K562 (cell line): ENCODE data around the gene RAI1. TPM values are rescaled to one million over a fixed set of nuclear protein-coding genes. Genes with fewer than 3 reads are reported as not detected.
A peak's percentile ranks its signal among the peaks of the same experiment; 100 is the strongest.

Experiments used
- ATAC-seq: fragments of 200-7000 bp; cut with Tn5 transposase; 3 replicates; pipeline ENCODE4 v1.9.1; 2020; ENCODE audit warnings: moderate library complexity
- BruUV-seq: library from RNA; stranded (reverse); fragments of 400-500 nt; replicated peaks from 2 replicates; lab custom pipeline; 2021; lab: Mats Ljungman, UMichigan
- CTCF ChIA-PET: fragments of 300-600 bp; formaldehyde crosslinking; extraction: SDS; loops from one replicate; lab custom pipeline; 2021; ENCODE audit warnings: low intra/inter-chr PET ratio; lab: Yijun Ruan, JAX
- POLR2A ChIA-PET: fragments of 300-600, 350-650 bp; sonication (Branson Sonifier 250); formaldehyde crosslinking; extraction: SDS; loops from one replicate; lab custom pipeline; 2021; ENCODE audit warnings: antibody characterized with exemption, inconsistent platforms; lab: Yijun Ruan, JAX
- DNase-seq, 4 experiments: peaks; one replicate each; pipeline versions ENCODE4 v3.0.0 to v3.0.0-alpha.2; 2011 to 2018; ENCODE audit warnings: low spot score in 3 of 4, mixed read lengths in 3 of 4; ENCODE audit errors: extremely low read depth in 1 of 4
- FAIRE-seq: peaks from 2 replicates; lab custom pipeline; 2011; peaks lifted over from hg19 to GRCh38; lab: Jason Lieb, UNC
- H2AFZ ChIP-seq: 2 replicates; pipeline ENCODE4 v1.6.0; 2011; ENCODE audit warnings: low read depth, low read length, control low read depth, inconsistent platforms
- H3K27ac ChIP-seq: fragments of 200-600 bp; 3 replicates; pipeline ENCODE4 v1.8.0; 2011; ENCODE audit warnings: low read depth, mild to moderate bottlenecking, control low read depth, inconsistent platforms, low read length, moderate library complexity, mixed read lengths; ENCODE audit errors: extremely low read depth
- H3K27me3 ChIP-seq, 2 experiments: fragments of 300-600 bp in 1 of 2; 2 replicates in 1 of 2; 3 replicates in 1 of 2; pipeline versions ENCODE4 v1.6.0 to v1.8.0; 2011; ENCODE audit warnings: inconsistent platforms in 2 of 2, low read length in 2 of 2, mild to moderate bottlenecking in 1 of 2, mixed read lengths in 1 of 2, moderate library complexity in 1 of 2; ENCODE audit not compliant: control insufficient read depth in 2 of 2, insufficient read depth in 2 of 2
- H3K36me3 ChIP-seq: fragments of 300-600 bp; 3 replicates; pipeline ENCODE4 v1.8.0; 2011; ENCODE audit warnings: mild to moderate bottlenecking, low read length, inconsistent platforms; ENCODE audit not compliant: control insufficient read depth, insufficient read depth
- H3K4me1 ChIP-seq, 2 experiments: fragments of 200-600 bp in 1 of 2; replicated peaks in 1 of 2; 2 replicates in 1 of 2; 3 replicates in 1 of 2; pipeline versions ENCODE4 v1.5.1 to v1.8.0; 2011; ENCODE audit warnings: inconsistent platforms in 2 of 2, low read length in 2 of 2, mild to moderate bottlenecking in 1 of 2, mixed read lengths in 1 of 2, moderate library complexity in 1 of 2; ENCODE audit not compliant: control insufficient read depth in 2 of 2, insufficient read depth in 2 of 2
- H3K4me2 ChIP-seq: 2 replicates; pipeline ENCODE4 v1.6.1; 2011; ENCODE audit warnings: low read length, control low read depth, inconsistent platforms, mixed read lengths; ENCODE audit not compliant: insufficient read depth
- H3K4me3 ChIP-seq: fragments of 200-600 bp; sonication (generic), shearing (Covaris generic); 2 replicates; pipeline ENCODE4 v1.5.1; 2016; ENCODE audit warnings: control low read depth, inconsistent platforms
- H3K79me2 ChIP-seq: fragments of 200-600 bp; 3 replicates; pipeline ENCODE4 v1.8.0; 2011; ENCODE audit warnings: low read length, inconsistent platforms; ENCODE audit not compliant: control insufficient read depth, insufficient read depth
- H3K9ac ChIP-seq, 2 experiments: 2 replicates each; pipeline versions ENCODE4 v1.6.0 to v1.6.1; 2011; ENCODE audit warnings: low read depth in 2 of 2, low read length in 2 of 2, control low read depth in 1 of 2, inconsistent platforms in 1 of 2, mild to moderate bottlenecking in 1 of 2, mixed read lengths in 1 of 2; ENCODE audit not compliant: insufficient read depth in 1 of 2
- H3K9me1 ChIP-seq: one replicate; pipeline ENCODE4 v1.6.0; 2011; ENCODE audit warnings: inconsistent platforms, mild to moderate bottlenecking, low read length, moderate library complexity; ENCODE audit not compliant: control insufficient read depth, insufficient read depth
- H3K9me3 ChIP-seq: replicated peaks from 2 replicates; pipeline ENCODE4 v1.5.1; 2011; ENCODE audit warnings: low read depth, low read length, inconsistent platforms; ENCODE audit not compliant: control insufficient read depth, insufficient read depth
- H4K20me1 ChIP-seq: replicated peaks from 2 replicates; pipeline ENCODE4 v1.6.1; 2011; ENCODE audit warnings: low read length, inconsistent platforms, mixed read lengths; ENCODE audit not compliant: control insufficient read depth, insufficient read depth
- CHCHD3 ChIP-seq: fragments of 250-450 bp; sonication (Bioruptor Pico); IDR thresholded peaks from 2 replicates; pipeline ENCODE4 v2.1.2; 2022; ENCODE audit warnings: mild to moderate bottlenecking
- CXXC5 ChIP-seq: fragments of 250-450 bp; sonication (Bioruptor Pico); IDR thresholded peaks from 2 replicates; pipeline ENCODE4 v1.8.0; 2022; ENCODE audit warnings: inconsistent platforms, mild to moderate bottlenecking, moderate library complexity
- EGR1 ChIP-seq: fragments of 450-650 bp; conservative IDR thresholded peaks from 2 replicates; pipeline ENCODE4 v1.6.1; 2017; ENCODE audit warnings: mild to moderate bottlenecking
- NCOA6 ChIP-seq: fragments of 450-650 bp; IDR thresholded peaks from 2 replicates; pipeline ENCODE4 v1.6.1; 2017; ENCODE audit warnings: mild to moderate bottlenecking
- PHB2 ChIP-seq: fragments of 450-650 bp; IDR thresholded peaks from 2 replicates; pipeline ENCODE4 v1.6.1; 2017; ENCODE audit warnings: low read depth
- POLR2G ChIP-seq: fragments of 200-400 bp; formaldehyde crosslinking; IDR thresholded peaks from 2 replicates; pipeline ENCODE4 v1.6.1; 2017; ENCODE audit warnings: low read depth, mild to moderate bottlenecking, antibody characterized with exemption, low read length, moderate library complexity
- ZBTB17 ChIP-seq: fragments of 450-650 bp; formaldehyde crosslinking; IDR thresholded peaks from 2 replicates; pipeline ENCODE4 v1.4.0; 2020; ENCODE audit warnings: mild to moderate bottlenecking
- ZNF316 ChIP-seq: fragments of 450-650 bp; IDR thresholded peaks from 2 replicates; pipeline ENCODE4 v1.6.1; 2016
- ZNF639 ChIP-seq, 2 experiments: fragments of 200-800 bp in 1 of 2; sonication (Bioruptor generic) in 1 of 2; sonication (generic) in 1 of 2; formaldehyde crosslinking in 1 of 2; IDR thresholded peaks in 1 of 2; conservative IDR thresholded peaks in 1 of 2; 2 replicates each; pipeline versions ENCODE4 v1.5.0 to v1.6.1; 2016 to 2020; ENCODE audit warnings: missing compliant biosample characterization in 1 of 2, missing genetic modification characterization in 1 of 2, missing genetic modification reagents in 1 of 2
- ZNF717 ChIP-seq: fragments of 250-450 bp; sonication (Bioruptor Pico); IDR thresholded peaks from 2 replicates; pipeline ENCODE4 v1.5.0; 2021
- WGBS: fragments of 100-300 bp; shearing (Covaris generic); methylation state at CpG from one replicate; pipeline ENCODE4 v1.1.6; 2016; ENCODE audit warnings: low coverage, mixed read lengths; ENCODE audit not compliant: insufficient coverage; ENCODE audit errors: missing lambda C conversion rate; 5-methylcytosine and 5-hydroxymethylcytosine counted together
- in situ Hi-C: fragments of 300-500 bp; cut with MboI; formaldehyde crosslinking; loops from 4 replicates; pipeline ENCODE4 v1.15.0; 2018; ENCODE audit warnings: inconsistent platforms, mixed read lengths
- intact Hi-C: fragments of 100-400 bp; cut with micrococcal nuclease; formaldehyde crosslinking; loops from 2 replicates; pipeline ENCODE4 v1.14.2; 2022
- polyA plus RNA-seq, 8 experiments: library from polyadenylated mRNA; depleted of rRNA in 4 of 8; stranded (reverse) in 5 of 8; unstranded in 3 of 8; fragments of >200 nt; fragmentation: Nextera tagmentation in 2 of 8; fragmentation: Illumina TruSeq in 1 of 8; extraction: Ambion mirVana in 2 of 8; extraction: Trizol in 1 of 8; gene quantifications; 2 replicates each; pipeline versions ENCODE4 v1.2.1 to v1.2.3, GENCODE V29; 2011 to 2014; ENCODE audit warnings: inconsistent platforms in 1 of 8, missing spikeins in 1 of 8
- total RNA-seq, 7 experiments: library from RNA; depleted of rRNA in 6 of 7; stranded (reverse); fragments of >200 nt in 6 of 7; fragmentation: Illumina TruSeq in 2 of 7; extraction: Trizol in 2 of 7; gene quantifications; 2 replicates each; pipeline versions ENCODE4 v1.2.1 to v1.2.3, GENCODE V29; 2011 to 2021; ENCODE audit warnings: low replicate concordance in 1 of 7
- TF ChIP-seq, protein P1 (sequence below): fragments of 200-800 bp; sonication (Bioruptor generic); IDR thresholded peaks from 2 replicates; pipeline ENCODE4 v1.6.1; 2016; ENCODE audit warnings: missing genetic modification characterization, missing compliant biosample characterization

RAI1 gene
- total and polyA plus RNA-seq, 9 of the 15 experiments (the other 6 are each of a cell fraction or from before 2014, with no cell fraction given): 0.68 to 19.9 (median 5.5) TPM

- TF ChIP-seq NCOA6 (0 out of 2 replicates have a peak, but pooled peaks have one; percentile 17), ZNF639 (CRISPR knock-in tag; conservative IDR thresholded peaks at IDR 0.05 in 1 of 2, IDR thresholded peaks at IDR 0.05 in 1 of 2) (no peak), ZBTB17 (no peak), ZNF717 (no peak)
Observed at GRCh38 chr17:17782523-17783115, 101.4 kb downstream of the RAI1 start (continued).

DNA sequence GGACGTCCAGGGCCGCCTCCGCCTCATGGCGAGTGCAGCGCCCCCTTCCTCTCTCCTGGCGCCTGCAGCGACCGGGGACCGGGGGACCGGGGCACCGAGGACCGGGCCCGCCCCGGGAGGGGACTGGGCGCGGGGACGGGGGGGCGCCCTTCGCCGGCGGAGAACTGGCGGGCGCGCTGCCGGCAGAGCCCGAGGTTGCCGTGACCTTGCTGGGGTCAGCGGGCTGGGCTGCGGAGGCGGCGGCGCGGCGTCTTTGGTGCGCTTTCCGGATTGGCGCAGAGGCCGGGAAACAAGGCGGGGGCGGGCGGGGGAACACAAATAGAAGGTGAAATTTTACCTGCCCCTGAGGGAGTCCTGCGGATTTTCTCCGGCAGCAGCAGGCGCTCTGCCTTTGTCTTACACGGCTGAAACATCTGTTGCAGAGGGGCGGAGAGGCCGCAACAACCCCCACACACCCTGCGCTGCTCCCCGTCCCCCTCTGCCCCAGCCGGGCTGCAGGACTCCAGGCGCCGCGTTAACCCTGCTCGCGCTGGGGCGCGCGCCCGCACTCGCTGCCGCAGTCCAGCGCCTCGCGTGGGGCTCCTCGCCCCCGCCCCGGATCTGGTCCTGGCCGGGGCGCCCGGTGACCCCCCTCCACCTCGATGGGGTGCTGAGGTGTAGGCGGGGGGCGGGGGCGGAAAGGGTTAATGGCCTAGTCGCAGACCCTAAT lies 102.0 kb downstream of the RAI1 start:
- in situ Hi-C loops: no loop called here
- intact Hi-C loops: loop anchor here (10.0 kb wide), 1 partner anchor 98 kb away; the partner anchor contains the start of gene RAI1
- Histone ChIP-seq H2AFZ (no peak overlapping the region), H3K9ac (peak overlapping the region in 1 of 2 experiments; percentile 87; a peak in 3 of 4 replicates), H3K4me2 (peak overlapping the region; percentile 55), H3K27me3 (no peaks in the 10 kb centered on the region), H3K27ac (peak overlapping the region; percentile 63; the same call in 2 of the 3 replicates), H3K9me1 (no peaks in the 10 kb centered on the region), H3K79me2 (peaks cover 21% of the 10 kb centered on the region; the same call in 2 of the 3 replicates), H4K20me1 (no peaks in the 10 kb centered on the region; the same call in 1 of the 2 replicates), H3K36me3 (no peaks in the 10 kb centered on the region), H3K4me3 (peak overlapping the region; percentile 30), H3K4me1 (peaks cover 9 to 87% of the 10 kb centered on the region in 2 experiments), H3K9me3 (no peaks in the 10 kb centered on the region)
- ChIA-PET CTCF (interaction anchor here (0.9 kb wide), 1 partner anchor 103 kb away, joined by 3 read pairs; no protein-coding TSS in a partner anchor), POLR2A (interaction anchor here (0.7 to 1.0 kb wide), 2 partner anchors 53 to 59 kb away, joined by 3 to 6 read pairs; no protein-coding TSS in a partner anchor)
- FAIRE-seq (no peak), ATAC-seq (peak; percentile 76), DNase-seq (peak; percentile 51 to 75 (median 70))
- no TSS peak for BruUV-seq
- 27% methylated on average over 3 of the region's 75 CpGs for WGBS
- TF ChIP-seq EGR1: peak; percentile 77
- no peak for TF ChIP-seq CHCHD3 (CRISPR knock-in tag)
- TF ChIP-seq CXXC5: peak; percentile 58
- TF ChIP-seq ZNF316: no peak
- TF ChIP-seq, protein P1, sequence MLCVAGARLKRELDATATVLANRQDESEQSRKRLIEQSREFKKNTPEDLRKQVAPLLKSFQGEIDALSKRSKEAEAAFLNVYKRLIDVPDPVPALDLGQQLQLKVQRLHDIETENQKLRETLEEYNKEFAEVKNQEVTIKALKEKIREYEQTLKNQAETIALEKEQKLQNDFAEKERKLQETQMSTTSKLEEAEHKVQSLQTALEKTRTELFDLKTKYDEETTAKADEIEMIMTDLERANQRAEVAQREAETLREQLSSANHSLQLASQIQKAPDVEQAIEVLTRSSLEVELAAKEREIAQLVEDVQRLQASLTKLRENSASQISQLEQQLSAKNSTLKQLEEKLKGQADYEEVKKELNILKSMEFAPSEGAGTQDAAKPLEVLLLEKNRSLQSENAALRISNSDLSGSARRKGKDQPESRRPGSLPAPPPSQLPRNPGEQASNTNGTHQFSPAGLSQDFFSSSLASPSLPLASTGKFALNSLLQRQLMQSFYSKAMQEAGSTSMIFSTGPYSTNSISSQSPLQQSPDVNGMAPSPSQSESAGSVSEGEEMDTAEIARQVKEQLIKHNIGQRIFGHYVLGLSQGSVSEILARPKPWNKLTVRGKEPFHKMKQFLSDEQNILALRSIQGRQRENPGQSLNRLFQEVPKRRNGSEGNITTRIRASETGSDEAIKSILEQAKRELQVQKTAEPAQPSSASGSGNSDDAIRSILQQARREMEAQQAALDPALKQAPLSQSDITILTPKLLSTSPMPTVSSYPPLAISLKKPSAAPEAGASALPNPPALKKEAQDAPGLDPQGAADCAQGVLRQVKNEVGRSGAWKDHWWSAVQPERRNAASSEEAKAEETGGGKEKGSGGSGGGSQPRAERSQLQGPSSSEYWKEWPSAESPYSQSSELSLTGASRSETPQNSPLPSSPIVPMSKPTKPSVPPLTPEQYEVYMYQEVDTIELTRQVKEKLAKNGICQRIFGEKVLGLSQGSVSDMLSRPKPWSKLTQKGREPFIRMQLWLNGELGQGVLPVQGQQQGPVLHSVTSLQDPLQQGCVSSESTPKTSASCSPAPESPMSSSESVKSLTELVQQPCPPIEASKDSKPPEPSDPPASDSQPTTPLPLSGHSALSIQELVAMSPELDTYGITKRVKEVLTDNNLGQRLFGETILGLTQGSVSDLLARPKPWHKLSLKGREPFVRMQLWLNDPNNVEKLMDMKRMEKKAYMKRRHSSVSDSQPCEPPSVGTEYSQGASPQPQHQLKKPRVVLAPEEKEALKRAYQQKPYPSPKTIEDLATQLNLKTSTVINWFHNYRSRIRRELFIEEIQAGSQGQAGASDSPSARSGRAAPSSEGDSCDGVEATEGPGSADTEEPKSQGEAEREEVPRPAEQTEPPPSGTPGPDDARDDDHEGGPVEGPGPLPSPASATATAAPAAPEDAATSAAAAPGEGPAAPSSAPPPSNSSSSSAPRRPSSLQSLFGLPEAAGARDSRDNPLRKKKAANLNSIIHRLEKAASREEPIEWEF (CRISPR knock-in tag): no peak
- TF ChIP-seq POLR2G: peak; percentile 45; the same call in 1 of the 2 replicates
- no peak for TF ChIP-seq PHB2
